HCT116 (cell line): ENCODE results near the gene GGT5.

ENCODE experiments used
- CBX3 ChIP-seq: IDR thresholded peaks from 2 replicates; pipeline ENCODE4 v1.6.1; 2012; ENCODE audit warnings: low read depth
- CEBPB ChIP-seq: IDR thresholded peaks from 2 replicates; pipeline ENCODE4 v1.6.1; 2012; ENCODE audit warnings: low read depth
- EZH2 ChIP-seq: fragments of 200-600 bp; sonication (generic); IDR thresholded peaks from 2 replicates; pipeline ENCODE4 v1.6.1; 2017; ENCODE audit warnings: antibody characterized with exemption, mixed run types
- JUND ChIP-seq: IDR thresholded peaks from 2 replicates; pipeline ENCODE4 v1.6.1; 2012
- POLR2A ChIP-seq: IDR thresholded peaks from 2 replicates; pipeline ENCODE4 v1.7.0; 2011; ENCODE audit warnings: borderline replicate concordance; ENCODE audit not compliant: insufficient read depth, insufficient read length; ENCODE audit errors: extremely low read depth
- POLR2AphosphoS5 ChIP-seq: IDR thresholded peaks from 2 replicates; pipeline ENCODE4 v1.6.1; 2011; ENCODE audit warnings: mild to moderate bottlenecking, low read depth, low read length, moderate library complexity
- RAD21 ChIP-seq: IDR thresholded peaks from 2 replicates; pipeline ENCODE4 v1.6.1; 2012; ENCODE audit warnings: low read depth, mild to moderate bottlenecking
- ZBTB33 ChIP-seq: IDR thresholded peaks from 2 replicates; pipeline ENCODE4 v1.6.1; 2011; ENCODE audit warnings: mild to moderate bottlenecking, low read length, moderate library complexity; ENCODE audit not compliant: insufficient replicate concordance; ENCODE audit errors: extremely low read depth
- ZNF274 ChIP-seq: fragments of 200-500 bp; sonication (Bioruptor generic); IDR thresholded peaks from 2 replicates; pipeline ENCODE4 v1.6.1; 2014; ENCODE audit warnings: mild to moderate bottlenecking, low read depth, low read length, inconsistent platforms
- TF ChIP-seq, protein P1 (sequence below), 3 experiments: fragments of 200-600 bp in 1 of 3; sonication (generic) in 1 of 3; IDR thresholded peaks in 2 of 3; conservative IDR thresholded peaks in 1 of 3; 2 replicates each; pipeline ENCODE4 v1.5.1; 2012 to 2017; ENCODE audit warnings: low read depth in 2 of 3, low read length in 2 of 3, antibody characterized with exemption in 1 of 3, borderline replicate concordance in 1 of 3, control low read depth in 1 of 3, mild to moderate bottlenecking in 1 of 3, mixed read lengths in 1 of 3, mixed run types in 1 of 3, moderate library complexity in 1 of 3; ENCODE audit not compliant: insufficient read depth in 1 of 3
- TF ChIP-seq, protein P2 (sequence below): IDR thresholded peaks from 2 replicates; pipeline ENCODE4 v1.6.1; 2012

DNA sequence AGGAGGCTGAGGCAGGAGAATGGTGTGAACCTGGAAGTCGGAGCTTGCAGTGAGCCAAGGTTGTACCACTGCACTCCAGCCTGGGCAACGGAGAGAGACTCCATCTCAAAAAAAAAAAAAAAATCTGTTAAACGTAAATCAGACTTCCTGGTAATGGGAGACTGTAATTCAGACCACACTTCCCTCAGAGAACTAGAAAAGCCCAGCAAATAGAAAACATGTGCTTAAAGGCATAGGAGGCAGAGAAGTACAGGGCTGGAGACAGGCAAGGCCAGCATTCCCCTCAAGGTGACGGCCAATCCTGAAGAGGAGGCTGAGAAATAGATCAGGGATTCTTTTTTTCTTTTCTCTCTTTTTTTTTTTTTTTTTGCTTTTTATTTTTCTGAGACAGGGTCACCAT lies 8.2 kb downstream of the GGT5 start:
- TF ChIP-seq, protein P1, sequence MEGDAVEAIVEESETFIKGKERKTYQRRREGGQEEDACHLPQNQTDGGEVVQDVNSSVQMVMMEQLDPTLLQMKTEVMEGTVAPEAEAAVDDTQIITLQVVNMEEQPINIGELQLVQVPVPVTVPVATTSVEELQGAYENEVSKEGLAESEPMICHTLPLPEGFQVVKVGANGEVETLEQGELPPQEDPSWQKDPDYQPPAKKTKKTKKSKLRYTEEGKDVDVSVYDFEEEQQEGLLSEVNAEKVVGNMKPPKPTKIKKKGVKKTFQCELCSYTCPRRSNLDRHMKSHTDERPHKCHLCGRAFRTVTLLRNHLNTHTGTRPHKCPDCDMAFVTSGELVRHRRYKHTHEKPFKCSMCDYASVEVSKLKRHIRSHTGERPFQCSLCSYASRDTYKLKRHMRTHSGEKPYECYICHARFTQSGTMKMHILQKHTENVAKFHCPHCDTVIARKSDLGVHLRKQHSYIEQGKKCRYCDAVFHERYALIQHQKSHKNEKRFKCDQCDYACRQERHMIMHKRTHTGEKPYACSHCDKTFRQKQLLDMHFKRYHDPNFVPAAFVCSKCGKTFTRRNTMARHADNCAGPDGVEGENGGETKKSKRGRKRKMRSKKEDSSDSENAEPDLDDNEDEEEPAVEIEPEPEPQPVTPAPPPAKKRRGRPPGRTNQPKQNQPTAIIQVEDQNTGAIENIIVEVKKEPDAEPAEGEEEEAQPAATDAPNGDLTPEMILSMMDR (IDR thresholded peaks at IDR 0.05 in 2 of 3, conservative IDR thresholded peaks at IDR 0.05 in 1 of 3; ENCODE audit: borderline replicate concordance in 1 of 3, insufficient read depth in 1 of 3, low read depth in 2 of 3, low read length in 2 of 3), result no peak
- TF ChIP-seq RAD21 (no peak), POLR2A (no peak), ZNF274 (no peak), ZBTB33 (no peak), CEBPB (no peak), POLR2AphosphoS5 (no peak), EZH2 (no peak), CBX3 (no peak), JUND (no peak)
- TF ChIP-seq, protein P2, sequence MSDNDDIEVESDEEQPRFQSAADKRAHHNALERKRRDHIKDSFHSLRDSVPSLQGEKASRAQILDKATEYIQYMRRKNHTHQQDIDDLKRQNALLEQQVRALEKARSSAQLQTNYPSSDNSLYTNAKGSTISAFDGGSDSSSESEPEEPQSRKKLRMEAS, result no peak
